AG09309 (cell line): ENCODE measurements around the gene GDPD4.
A peak's percentile ranks its signal among the peaks of the same experiment; 100 is the strongest.

Source experiments
- DNase-seq: peaks from one replicate; pipeline ENCODE4 v3.0.0-alpha.2; 2010; ENCODE audit warnings: low read depth
- H3K4me3 ChIP-seq: 2 replicates; pipeline ENCODE4 v1.5.1; 2011; ENCODE audit warnings: mild to moderate bottlenecking, low read depth, low read length, moderate library complexity; ENCODE audit not compliant: control insufficient read depth
- CTCF ChIP-seq: IDR thresholded peaks from 2 replicates; pipeline ENCODE4 v1.5.1; 2011; ENCODE audit warnings: mild to moderate bottlenecking, low read depth, low read length, inconsistent platforms; ENCODE audit not compliant: insufficient read depth, control insufficient read depth; ENCODE audit errors: missing control alignments

Gene GDPD4

GRCh38 chr11:77287615-77288273, 13.7 kb downstream of the GDPD4 start:
- peak; percentile 79 for DNase-seq
- no peak overlapping the region for H3K4me3 ChIP-seq
- TF ChIP-seq CTCF, result no peak

DNA sequence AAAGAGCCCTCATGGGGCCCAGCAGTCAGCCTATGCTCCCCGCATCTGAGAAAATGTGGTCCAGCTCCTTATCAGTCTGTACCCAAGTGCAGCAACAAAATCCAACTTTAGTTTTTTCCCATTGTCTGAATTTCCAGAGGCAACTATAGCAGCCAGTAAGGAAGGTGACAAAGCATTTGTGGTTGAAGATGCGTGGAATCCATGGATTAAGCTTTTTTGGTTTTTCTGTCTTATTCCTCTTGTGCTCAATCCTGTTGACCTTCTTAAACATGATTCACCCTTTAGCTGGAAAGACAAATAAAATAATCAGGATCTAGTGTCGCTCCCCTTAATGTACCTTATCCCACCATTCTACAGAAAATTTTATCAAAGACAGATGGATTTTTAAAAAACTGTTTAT, 14.3 kb downstream of the GDPD4 start:
- DNase-seq, result no peak
- TF ChIP-seq CTCF, result no peak
- H3K4me3 ChIP-seq, result no peak overlapping the region

DNA sequence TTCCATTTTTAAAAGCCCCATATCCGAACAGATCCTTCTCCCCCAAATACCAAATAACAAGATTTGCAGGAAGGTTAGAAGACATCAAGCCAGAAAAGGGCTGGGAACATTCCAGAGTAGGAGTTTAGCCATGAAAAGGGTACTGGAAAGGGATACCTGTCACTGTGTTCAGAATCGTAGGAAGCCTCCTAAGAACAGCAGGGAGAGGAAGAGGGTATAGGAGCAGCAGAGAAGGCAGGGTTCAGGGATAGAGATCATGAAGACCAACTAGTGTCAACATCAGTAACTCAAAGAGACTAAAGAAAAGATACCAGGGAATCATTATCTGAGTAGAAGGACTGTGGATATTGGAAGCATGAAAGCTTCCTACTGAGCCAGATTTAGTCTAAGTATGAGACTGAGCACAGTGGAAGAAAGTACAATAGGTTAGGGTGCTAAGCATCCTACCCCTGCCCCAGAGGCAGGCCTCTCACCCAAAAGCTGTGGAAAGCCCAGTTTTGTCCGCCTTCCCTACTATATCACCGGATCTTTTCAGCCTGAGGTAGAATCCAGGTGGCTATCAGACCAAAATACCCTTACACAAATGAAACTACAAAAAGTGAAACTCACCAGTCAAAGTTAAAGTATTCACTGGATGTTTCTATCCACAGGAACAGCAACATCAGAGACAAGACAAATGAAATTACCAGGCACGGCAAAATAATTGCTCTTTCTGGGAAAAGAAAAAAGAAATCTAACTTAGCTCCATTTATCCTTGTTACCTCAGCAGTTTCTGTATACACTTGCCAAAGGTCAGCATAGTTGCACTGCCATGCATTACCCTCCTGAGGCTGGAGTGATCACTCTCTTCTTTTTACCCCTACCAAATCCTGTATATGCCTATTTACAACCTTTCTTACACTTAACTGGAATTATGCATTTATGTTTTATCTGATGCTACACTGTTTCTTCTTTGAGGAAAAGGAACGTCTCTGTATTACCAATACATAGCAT, 16.7 kb downstream of the GDPD4 start:
- H3K4me3 ChIP-seq, result no peak overlapping the region
- TF ChIP-seq CTCF, result no peak
- no peak for DNase-seq

DNA sequence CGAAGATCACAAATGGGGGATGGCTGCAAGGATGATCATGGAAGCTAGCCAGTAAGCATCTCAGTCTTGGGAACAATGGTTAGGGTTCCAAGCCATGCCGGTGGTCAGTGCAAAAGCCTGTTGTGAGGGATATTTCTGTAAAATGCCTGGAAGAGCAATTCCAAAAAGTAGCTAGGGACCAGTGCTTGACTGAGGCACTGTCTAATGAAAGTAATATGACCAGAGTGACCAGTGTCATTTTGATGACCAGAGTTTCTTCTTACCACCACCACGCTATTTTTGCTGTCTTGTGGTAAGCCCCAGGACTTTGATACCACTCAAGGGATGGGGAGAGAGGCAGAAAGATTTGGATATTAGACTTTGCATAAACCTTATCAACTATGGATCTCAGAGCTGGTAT, 18.4 kb downstream of the GDPD4 start:
- no peak overlapping the region for H3K4me3 ChIP-seq
- no peak for DNase-seq
- no peak for TF ChIP-seq CTCF

DNA sequence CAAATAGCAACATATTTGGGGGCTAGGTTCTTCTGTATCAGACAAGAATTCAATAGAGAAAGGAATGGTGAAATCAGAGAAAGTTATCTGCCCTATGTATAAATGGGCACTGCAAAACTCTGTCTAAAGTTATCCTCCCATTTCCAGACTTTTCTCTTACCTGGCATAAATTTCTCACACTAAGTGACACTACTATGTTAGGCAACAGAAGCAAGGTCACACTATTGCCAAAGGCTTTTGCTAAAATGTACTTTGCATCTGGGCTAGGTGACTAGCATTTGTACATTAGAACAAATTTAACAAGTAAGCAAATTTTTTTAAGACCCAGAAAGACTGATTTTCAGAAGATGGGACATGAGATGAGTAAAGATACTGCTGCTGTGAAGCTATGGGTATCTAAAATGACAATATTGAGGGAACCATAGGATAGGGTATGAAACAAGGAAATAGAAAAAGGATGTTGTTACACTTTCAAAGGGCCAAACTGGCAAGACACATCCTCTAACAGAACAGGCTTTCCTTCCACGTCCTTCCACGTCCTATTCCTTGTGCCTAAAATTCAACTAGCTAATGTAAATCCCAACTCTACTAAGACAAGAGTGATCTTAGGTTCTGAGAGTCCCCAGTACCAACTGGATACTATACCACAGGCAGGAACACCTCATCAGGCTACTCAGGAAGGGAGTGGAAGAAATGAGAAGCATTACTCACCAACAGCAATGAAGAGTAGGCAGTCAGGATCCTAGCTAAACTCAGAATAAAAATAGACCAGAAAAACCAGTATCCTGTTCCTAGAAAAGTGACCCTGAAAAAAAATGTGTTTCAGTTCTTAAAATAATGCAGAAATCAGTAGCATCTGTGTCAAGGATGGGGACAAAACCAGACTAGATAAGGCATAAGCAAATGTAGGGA, 22.6 kb downstream of the GDPD4 start:
- DNase-seq, result no peak
- no peak for TF ChIP-seq CTCF

DNA sequence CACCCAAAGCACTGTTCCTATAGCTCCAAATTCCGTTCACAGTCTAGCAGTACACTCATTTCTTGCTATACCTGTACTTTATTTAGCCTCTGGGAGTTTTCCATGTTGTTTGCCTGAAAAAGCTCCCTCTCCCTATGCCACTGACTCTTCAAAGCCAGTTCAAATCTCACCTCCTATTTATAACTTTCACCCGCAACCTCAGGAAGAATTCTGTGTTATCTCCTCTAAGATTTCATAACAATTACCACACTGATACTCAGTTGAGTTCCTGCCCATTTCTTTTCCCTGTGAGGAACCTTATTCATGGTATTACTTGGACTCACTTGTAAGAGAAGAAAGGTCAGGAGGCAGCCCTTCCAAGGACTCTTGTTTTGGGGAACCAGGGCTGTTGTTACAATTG, 25.2 kb downstream of the GDPD4 start:
- DNase-seq, result no peak
- H3K4me3 ChIP-seq, result no peak overlapping the region
- no peak for TF ChIP-seq CTCF

More for the DNA sequence above, 22.6 kb downstream of the GDPD4 start:
- H3K4me3 ChIP-seq, result no peak overlapping the region
